Heart left ventricle (tissue), 13 donors: ENCODE results near the gene BROX.

Experiments
- CTCF ChIP-seq, 12 donors: fragments of 200-600 bp; sonication (generic) in 4 of 12; IDR thresholded peaks; one replicate each; pipeline versions ENCODE4 v1.5.0 to v1.8.0; 2018 to 2022; ENCODE audit warnings: antibody characterized with exemption in 12 of 12, mild to moderate bottlenecking in 5 of 12
- POLR2A ChIP-seq, 2 donors: fragments of 450-650 bp; IDR thresholded peaks; one replicate each; pipeline ENCODE4 v1.6.1; 2017; ENCODE audit warnings: antibody characterized with exemption in 2 of 2, mild to moderate bottlenecking in 2 of 2, moderate library complexity in 2 of 2
- donor health status: ischemic (EF 13 %, LVEDD 7.1; RV severe dilation, severe dysfunction).
- donor health status: DM: no; HTN: yes; CAD: no.
- donor health status: DM: no; HTN: no; CAD: no.
- donor health status: ischemic (EF 25% LVEDD 6.9; RV normal size, moderate dysfunction).
- donor health status: ischemic (EF 25% LVEDD 5.7; RV mildly dilated, moderate dysfunction).
- donor health status: ischemic (EF 35%, LVEDD 5.7; RV mildly dilated, moderate dysfunction).
- donor health status: nonischemic (EF 11% LVEDD 7.7; RV severe dilation, severe dysfunction).
- donor health status: DM: yes; HTN: yes; CAD: no.
- donor health status: PGD.
- donor health status: ischemic (EF 29% LVEDD 5.4; RV normal size, mild dysfunction).
- donor health status: nonischemic (EF 23%, LVEDD 6.1; RV moderate dilation, normal function).

GRCh38 chr1:222716393-222716792 lies 4.0 kb downstream of the BROX start:
- TF ChIP-seq CTCF (IDR thresholded peaks at IDR 0.05), result no peak
- TF ChIP-seq POLR2A (IDR thresholded peaks at IDR 0.05), result no peak
